HG02763 (cell line): ENCODE data around the gene ESYT1.

Experiments used
- ATAC-seq: cut with Tn5 transposase; IDR thresholded peaks from one replicate; pipeline ENCODE4 v1.9.1; 2021; ENCODE audit warnings: mild to moderate bottlenecking, moderate library complexity; ENCODE audit not compliant: unreplicated experiment

ESYT1 gene, protein sequence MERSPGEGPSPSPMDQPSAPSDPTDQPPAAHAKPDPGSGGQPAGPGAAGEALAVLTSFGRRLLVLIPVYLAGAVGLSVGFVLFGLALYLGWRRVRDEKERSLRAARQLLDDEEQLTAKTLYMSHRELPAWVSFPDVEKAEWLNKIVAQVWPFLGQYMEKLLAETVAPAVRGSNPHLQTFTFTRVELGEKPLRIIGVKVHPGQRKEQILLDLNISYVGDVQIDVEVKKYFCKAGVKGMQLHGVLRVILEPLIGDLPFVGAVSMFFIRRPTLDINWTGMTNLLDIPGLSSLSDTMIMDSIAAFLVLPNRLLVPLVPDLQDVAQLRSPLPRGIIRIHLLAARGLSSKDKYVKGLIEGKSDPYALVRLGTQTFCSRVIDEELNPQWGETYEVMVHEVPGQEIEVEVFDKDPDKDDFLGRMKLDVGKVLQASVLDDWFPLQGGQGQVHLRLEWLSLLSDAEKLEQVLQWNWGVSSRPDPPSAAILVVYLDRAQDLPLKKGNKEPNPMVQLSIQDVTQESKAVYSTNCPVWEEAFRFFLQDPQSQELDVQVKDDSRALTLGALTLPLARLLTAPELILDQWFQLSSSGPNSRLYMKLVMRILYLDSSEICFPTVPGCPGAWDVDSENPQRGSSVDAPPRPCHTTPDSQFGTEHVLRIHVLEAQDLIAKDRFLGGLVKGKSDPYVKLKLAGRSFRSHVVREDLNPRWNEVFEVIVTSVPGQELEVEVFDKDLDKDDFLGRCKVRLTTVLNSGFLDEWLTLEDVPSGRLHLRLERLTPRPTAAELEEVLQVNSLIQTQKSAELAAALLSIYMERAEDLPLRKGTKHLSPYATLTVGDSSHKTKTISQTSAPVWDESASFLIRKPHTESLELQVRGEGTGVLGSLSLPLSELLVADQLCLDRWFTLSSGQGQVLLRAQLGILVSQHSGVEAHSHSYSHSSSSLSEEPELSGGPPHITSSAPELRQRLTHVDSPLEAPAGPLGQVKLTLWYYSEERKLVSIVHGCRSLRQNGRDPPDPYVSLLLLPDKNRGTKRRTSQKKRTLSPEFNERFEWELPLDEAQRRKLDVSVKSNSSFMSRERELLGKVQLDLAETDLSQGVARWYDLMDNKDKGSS

DNA sequence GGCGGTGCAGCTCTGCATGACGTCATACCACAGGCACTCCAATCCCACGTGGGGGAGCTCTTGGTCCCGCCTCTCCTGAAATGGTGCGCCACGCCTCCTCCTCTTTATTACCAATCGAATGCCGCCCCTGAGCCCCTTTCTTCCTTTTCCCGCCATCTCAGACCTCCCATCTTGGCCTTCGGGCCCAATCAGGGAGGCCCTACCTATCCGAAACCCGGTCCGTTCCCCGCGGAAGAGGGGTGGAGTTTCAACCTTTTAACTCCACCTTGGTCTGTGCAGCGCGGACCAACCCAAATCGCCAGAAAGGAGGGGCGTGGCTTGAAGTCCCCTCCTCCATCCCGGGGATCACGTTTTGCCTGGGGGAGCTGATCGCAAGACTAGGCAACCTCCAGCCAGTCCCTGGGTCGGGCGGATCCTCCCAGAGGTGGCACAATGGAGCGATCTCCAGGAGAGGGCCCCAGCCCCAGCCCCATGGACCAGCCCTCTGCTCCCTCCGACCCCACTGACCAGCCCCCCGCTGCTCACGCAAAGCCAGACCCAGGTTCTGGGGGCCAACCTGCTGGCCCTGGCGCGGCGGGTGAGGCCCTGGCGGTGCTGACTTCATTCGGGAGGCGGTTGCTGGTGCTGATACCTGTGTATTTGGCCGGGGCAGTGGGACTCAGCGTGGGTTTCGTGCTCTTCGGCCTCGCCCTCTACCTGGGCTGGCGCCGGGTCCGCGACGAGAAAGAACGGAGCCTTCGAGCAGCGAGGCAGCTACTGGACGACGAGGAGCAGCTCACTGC is at the start of gene ESYT1:
TSS of gene ESYT1 (plus strand) at position 380 of the 782 bp plus-strand sequence. CDS start at position 433, 53 bp downstream.
- peak; percentile 88 for ATAC-seq

DNA sequence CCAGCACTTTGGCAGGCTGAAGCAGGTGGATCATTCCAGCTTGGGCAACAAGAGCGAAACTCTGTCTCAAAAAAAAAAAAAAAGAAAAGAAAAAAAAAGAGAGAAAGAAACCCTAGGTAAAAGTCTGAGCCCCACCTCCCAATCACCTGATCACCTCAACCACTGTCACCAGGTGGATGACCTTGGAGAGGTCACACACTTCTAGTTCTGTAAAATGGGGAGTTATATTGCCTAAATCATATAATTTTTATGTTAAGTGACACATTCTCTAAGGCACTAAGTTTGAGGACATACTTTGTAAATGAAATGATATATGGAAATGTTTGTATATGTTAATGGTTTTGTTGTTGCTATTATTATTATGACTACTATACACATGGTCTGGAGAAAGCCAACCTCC is 49.6 kb upstream of the ESYT1 start:
- ATAC-seq, result no peak

DNA sequence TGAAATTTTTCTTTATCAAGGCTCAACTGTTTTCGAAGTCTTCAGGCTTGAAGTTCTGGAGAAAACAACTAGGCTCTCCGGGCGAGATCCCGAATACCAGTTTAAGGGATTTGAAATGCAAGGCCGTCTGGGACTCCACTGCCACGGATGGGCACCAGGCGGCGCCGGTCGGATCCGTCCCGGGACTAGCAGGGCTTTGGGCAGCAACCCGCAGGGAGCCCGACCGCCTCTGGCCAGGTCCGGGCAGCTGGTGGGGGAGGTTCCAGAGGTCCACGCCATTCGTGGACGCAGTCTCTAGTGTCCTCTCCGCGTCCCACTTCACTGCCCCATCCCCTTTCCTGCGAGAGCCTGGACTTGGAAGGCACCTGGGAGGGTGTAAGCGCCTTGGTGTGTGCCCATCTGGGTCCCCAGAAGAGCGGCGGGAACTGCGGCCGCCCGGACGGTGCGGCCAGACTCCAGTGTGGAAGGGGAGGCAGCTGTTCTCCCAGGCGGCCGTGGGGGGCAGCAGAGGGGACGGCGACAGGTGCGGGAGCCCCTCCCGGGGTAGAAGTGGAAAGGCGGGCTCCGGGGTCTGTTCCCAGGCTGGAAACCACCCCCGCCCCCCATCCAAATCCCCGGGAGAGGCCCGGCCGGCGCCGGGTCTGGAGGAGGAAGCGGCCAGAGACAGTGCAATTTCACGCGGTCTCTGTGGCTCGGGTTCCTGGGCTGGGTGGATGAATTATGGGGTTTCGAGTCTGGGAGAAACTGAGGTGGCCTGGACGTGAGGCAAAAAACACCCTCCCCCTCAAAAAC is 48.9 kb upstream of the ESYT1 start:
- ATAC-seq, result no peak

DNA sequence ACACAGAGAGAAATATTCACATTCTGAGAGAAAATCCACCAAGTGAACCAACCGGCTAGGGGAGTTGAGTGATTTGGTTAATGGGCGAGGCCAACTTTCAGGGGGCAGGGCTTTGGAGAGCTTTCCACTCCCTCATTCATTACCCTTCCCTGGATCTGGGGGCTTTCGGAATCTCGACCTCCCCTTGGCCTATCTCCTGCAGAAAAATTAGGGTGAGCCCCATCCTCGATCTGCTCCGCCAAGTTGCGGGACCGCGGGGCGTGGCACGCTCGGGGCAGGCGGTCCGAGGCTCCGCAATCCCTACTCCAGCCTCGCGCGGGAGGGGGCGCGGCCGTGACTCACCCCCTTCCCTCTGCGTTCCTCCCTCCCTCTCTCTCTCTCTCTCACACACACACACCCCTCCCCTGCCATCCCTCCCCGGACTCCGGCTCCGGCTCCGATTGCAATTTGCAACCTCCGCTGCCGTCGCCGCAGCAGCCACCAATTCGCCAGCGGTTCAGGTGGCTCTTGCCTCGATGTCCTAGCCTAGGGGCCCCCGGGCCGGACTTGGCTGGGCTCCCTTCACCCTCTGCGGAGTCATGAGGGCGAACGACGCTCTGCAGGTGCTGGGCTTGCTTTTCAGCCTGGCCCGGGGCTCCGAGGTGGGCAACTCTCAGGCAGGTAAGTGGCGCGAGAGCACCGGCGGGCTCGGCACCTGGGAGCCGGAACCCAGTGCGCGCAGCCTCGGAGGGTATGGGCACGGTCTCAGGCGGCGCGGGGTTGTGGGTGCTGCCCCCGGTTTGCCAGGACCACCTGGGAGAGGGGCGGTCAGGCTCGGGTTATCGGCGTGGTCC is 48.1 kb upstream of the ESYT1 start, which contains the start of gene ERBB3:
TSS of gene ERBB3 (plus strand) at position 443 of the 833 bp plus-strand sequence. CDS start at position 579, 136 bp downstream.
- no peak for ATAC-seq

DNA sequence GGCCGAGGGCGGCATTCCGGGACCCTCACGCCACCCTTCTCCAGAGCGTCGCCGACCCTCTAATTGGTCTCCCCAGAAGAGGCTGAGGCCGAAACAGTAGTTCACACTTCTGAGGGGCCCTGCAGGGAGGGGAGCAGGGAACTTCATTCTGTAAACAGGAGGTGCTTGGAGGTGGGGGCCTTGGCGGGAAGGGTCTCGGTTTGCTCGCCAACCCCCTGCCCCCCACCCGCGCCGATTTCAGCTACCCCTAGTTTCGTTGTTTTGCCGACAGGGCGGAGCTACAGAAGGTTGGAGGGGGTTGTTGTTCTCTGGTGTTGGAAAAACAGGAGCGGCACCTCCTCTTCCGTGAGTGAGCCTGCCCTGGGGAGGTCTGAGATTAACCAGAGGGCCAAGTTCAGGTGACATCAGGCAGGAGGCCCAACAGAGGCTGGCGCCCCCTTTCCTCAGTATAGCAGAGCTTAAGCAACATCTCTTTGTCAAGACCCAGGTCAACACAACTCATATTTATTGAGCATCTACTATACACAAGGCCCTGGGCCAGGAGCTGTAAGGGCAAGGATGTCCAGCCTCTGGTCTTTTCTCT is 47.4 kb upstream of the ESYT1 start:
- no peak for ATAC-seq

DNA sequence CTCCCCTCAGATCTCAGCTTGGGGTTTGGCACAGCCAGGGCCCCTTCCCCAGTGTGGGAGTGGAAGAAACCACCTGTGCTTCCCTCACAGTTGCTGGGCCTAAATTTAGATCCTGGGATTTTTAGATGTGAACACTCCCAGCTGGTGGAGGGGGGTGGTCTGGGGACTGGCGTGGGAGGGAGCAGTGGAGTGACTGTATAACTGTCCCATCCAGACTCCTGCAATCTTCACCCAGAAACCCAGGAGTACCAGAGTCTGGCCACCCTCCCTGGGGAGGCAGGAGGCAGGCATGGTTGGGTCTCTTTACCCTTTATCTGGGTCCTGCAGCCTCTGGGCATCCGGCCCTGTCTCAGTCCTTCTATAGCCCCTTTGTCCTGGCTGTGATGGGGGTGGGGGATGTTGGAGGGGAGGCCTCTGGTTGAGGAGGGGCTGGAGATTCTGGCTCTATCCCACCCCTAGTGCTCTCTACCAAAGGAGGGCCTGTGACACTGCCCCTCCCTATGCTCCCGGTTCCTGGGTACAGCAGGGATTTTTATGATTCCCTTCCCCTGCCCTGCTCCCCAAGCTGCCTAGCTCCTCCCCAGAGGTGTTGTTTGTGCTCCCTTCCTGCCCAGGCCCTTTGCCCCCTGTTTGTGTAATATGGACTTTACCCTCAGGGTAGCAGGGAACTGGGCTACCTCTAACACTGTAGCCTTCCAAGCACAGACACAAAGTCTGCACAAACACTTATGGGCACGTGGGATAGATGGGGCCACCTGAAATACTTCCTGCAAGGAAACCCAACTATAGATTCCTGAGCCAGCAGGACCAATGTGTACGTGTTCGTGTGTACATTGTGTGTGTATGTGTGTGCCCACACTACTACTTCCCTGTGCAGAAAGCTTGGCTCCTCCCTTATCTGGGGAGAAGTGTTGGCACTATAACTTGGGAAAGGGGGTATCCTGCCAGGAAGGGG is 46.4 kb upstream of the ESYT1 start:
- no peak for ATAC-seq

DNA sequence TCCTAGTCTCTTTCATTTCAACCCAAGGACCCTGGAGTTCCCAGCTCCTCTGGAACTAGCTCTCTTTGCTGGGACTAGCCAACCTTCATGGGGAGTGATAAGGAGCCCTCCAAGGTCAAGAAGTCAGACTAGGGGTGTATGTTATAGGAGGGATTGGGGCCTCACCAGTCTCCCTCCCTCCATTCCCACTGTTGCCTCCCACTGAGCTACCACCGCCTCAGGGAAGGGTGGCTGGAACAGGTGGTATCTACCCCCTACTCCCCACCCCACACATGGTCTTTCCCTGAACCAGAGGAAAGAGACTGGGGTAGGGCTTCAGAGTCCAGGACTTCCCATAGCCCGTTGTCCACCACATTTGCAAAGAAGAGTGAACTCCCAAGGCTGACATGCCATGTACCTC is 45.7 kb upstream of the ESYT1 start:
- no peak for ATAC-seq

DNA sequence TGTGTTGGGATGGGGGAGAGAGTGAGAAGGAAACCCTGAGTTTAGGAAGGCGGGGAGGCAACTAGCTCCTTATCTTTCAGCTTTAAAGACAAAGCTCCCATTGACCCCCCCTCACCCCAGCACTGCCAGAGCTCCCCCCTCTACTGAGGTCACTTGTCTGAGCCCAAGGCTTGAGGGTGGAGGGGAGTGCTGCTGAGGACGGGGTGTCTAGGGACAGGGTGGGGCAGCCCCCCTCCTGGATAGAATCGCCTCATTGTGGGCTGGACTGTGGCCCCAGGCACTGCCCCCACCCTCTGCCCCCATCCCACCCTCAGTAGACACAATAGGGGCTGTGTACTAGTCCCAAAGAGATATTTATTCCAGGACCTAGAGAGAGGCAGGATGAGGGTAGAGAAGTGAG is 45.1 kb upstream of the ESYT1 start:
- ATAC-seq, result no peak

DNA sequence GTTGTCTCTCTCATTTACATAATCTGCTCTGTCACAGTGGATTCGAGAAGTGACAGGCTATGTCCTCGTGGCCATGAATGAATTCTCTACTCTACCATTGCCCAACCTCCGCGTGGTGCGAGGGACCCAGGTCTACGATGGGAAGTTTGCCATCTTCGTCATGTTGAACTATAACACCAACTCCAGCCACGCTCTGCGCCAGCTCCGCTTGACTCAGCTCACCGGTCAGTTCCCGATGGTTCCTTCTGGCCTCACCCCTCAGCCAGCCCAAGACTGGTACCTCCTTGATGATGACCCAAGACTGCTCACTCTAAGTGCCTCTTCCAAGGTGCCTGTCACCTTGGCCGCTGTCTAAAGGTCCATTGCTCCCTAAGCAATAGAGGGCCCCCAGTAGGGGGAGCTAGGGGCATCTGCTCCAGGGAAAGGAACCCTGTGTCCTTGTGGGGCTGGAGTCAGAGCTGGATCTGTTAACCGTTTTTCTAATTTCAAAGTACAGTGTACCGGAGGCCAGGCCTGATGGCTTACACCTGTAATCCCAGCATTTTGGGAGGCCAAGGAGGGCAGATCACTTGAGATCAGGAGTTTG is 43.0 kb upstream of the ESYT1 start:
- no peak for ATAC-seq

DNA sequence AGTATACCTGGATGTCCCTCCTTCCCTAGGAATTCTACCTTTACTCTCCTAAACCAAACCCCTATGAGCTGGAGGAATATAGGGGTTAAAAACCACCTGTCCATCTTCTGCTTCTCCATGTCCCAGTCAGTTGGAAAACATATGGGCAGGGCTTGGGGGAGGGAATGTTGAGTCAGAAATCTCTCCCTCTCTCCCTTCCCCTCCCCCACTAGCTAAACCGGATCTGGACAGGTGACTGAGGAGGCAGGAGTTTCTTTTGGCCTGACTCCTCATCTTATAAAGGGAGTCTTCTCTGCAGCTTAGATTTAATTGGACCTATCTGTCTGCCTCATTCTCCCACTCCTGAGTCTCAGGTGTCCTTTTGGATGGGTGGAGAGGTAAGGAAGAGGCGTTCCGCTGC is 42.0 kb upstream of the ESYT1 start:
- ATAC-seq, result no peak

DNA sequence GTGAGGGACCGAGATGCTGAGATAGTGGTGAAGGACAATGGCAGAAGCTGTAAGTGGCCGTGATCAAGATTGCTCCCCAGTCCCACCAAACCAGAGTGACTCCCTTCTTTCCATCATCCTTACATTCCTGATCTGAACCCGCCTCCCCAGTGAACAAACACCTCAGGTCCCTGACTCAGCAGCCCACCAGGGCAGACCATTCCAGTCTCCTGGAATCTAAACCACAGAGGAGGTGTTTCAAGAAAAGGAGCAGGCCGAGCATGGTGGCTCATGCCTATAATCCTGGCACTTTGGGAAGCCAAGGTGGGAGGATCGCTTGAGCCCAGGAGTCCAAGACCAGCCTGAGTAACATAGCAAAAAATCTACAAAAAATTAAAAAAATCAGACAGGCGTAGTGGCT is 41.5 kb upstream of the ESYT1 start:
- ATAC-seq, result no peak

DNA sequence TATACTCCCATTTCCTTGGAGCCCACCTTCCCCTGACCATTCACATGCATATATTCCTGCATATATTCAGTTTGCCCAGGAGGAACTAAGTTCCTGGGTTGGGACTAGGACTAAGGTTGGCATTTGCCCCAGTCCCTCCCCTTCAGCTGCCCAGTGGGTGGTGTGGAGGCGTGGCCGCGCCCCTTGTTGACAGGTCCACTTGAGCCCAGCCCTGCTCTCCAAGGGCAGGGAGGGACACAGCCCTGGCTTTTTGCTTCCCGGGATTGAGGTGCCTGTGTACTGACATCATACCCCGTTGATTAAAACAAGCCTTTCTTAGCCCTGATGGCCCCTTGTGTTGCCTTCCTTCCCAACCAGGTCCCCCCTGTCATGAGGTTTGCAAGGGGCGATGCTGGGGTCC is 40.8 kb upstream of the ESYT1 start:
- ATAC-seq, result no peak

DNA sequence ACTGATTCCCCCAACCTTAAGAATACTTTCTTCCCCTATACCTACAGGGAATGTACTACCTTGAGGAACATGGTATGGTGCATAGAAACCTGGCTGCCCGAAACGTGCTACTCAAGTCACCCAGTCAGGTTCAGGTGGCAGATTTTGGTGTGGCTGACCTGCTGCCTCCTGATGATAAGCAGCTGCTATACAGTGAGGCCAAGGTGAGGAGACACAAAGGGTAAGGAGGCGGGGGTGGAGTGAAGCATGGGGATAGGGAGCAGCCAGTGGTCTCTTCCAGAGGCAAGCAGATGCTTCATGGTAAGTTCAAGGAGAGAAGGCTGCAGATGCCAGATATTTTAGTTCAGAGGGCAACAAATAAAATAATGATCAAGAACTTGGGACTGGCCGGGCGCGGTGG is 30.3 kb upstream of the ESYT1 start:
- no peak for ATAC-seq

DNA sequence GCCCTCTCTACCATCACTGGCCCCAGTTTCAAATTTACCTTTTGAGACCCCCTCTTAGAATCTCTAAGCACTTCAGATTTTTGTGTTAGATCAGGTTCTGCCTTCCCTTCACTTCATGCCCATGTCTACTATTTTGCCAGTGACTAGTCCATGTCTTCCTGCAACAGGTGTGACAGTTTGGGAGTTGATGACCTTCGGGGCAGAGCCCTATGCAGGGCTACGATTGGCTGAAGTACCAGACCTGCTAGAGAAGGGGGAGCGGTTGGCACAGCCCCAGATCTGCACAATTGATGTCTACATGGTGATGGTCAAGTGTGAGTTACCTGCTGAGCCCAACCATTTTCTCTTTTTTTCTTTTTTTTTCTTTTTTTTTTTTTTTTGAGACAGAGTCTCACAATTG is 29.5 kb upstream of the ESYT1 start:
- no peak for ATAC-seq

DNA sequence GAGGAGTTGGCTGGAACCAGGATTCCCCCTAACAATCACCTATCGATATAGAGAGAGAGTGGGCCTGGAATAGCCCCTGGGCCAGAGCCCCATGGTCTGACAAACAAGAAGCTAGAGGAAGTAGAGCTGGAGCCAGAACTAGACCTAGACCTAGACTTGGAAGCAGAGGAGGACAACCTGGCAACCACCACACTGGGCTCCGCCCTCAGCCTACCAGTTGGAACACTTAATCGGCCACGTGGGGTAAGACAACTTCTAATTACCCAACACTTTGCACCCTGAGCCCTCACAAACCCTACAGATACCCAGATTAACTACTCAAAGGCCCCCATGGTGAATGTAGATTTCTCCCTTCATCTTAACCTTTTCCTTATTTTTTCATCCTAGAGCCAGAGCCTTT is 28.3 kb upstream of the ESYT1 start:
- ATAC-seq, result no peak

DNA sequence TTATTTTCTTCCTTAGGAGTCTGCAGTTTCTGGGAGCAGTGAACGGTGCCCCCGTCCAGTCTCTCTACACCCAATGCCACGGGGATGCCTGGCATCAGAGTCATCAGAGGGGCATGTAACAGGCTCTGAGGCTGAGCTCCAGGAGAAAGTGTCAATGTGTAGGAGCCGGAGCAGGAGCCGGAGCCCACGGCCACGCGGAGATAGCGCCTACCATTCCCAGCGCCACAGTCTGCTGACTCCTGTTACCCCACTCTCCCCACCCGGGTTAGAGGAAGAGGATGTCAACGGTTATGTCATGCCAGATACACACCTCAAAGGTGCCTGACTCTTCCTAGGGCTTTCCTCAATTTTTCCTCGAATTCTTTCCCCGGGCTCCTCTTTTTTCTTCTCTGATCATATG is 27.0 kb upstream of the ESYT1 start:
- no peak for ATAC-seq

DNA sequence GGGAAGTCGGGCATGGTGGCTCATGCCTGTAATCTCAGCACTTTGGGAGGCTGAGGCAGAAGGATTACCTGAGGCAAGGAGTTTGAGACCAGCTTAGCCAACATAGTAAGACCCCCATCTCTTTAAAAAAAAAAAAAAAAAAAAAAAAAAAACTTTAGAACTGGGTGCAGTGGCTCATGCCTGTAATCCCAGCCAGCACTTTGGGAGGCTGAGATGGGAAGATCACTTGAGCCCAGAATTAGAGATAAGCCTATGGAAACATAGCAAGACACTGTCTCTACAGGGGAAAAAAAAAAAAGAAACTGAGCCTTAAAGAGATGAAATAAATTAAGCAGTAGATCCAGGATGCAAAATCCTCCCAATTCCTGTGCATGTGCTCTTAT is 25.4 kb upstream of the ESYT1 start:
- no peak for ATAC-seq
